HG03558 (cell line): ENCODE data around the gene TRIM44.
"Not testable (repeated sequence)": the region's sequence is repeated elsewhere in the genome, so short reads cannot be mapped to it uniquely, and the experiment has no call there.

ENCODE experiments used
- ATAC-seq: cut with Tn5 transposase; IDR thresholded peaks from one replicate; pipeline ENCODE4 v1.9.1; 2021; ENCODE audit warnings: moderate number of reproducible peaks; ENCODE audit not compliant: unreplicated experiment; ENCODE audit errors: extremely low read depth

The TRIM44 gene

DNA sequence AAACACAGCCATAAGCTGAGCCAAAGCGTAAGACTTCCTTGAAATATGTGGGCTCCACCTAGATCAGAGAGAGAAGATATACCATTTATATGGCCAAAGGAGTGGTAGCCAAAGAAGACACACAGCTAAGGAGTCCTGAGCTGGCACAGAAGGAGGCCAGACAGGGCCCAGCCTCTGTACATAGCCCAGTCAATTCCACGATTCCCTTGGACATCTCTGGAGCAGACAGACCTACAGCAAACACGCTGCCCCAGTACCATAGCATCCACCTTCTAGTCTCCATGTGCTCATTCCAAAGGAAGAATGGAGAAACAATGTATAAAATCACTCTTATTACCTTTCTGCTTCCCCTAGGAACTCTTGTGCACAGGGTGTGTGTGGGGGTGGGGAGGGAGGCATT is 179.2 kb downstream of the TRIM44 start:
- no peak for ATAC-seq

DNA sequence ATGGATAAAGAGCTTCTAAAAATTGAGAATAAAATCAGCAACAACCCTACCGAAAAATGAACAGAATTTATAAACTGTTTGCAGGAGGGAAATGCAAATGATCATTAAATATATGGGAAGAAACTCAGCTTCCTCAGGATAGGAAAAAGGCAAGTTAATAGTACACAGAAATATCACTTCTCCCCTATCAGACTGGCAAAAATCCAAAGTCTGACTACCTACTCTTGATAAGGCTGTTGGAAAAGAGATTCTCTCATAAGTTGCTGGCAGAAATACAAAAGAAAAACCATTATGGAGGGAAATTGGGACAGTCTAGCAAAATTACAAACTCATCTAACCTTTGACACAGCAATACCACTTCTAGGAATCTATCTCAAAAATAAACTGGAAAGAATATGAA is 180.4 kb downstream of the TRIM44 start:
- ATAC-seq, result no peak

DNA sequence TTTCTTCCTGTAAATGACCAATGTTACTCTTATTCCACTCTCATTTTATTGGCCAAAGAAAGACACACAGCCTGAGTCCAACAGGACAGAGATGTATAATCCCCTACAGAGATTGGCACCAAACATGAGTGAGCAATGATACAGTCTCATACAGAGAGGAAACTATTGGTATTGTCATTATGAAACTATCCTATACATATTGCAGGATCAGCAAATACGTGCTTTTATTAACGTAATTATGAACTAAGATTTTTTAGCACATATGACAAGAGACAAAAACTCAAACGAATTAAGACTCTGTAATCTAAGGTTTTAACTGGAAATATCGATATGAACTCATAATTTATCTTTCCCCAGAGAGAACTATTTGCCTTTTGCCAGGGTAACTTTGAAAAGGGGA is 182.0 kb downstream of the TRIM44 start:
- ATAC-seq, result no peak

DNA sequence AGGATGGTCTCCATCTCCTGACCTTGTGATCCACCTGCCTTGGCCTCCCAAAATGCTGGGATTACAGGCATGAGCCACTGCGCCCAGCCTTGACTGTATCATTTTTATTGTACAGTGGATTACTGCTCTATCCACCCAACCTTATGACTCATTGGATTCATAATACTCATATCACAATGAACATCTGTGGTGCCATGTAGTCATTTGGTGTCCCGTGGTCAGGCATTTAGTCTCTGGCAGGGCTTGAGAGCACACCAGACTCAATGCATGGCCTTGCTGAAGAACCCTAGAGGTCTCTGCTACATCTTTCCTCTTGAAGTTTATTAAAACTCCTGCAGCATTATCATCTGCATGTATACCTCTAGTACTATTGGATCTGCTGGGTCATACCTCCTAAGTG is 183.3 kb downstream of the TRIM44 start:
- ATAC-seq, result no peak

DNA sequence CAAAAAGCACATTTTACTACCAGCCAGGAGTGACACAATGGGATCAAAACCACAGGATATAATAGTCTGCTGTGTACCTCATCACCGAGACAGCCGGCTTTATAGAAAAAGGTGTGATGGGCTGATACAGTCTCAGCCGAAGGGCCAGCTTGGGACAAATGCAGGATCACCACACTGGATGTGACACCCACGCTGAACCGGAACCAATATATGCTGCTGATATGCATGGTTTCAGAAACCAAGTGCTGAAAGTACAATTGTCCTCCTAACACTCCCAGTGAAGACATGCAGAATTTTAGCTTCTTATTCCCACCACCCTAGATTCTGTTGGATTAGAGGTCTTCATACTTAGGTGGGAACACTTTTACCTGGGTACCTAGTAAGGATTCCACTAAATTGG is 184.3 kb downstream of the TRIM44 start:
- no peak for ATAC-seq

DNA sequence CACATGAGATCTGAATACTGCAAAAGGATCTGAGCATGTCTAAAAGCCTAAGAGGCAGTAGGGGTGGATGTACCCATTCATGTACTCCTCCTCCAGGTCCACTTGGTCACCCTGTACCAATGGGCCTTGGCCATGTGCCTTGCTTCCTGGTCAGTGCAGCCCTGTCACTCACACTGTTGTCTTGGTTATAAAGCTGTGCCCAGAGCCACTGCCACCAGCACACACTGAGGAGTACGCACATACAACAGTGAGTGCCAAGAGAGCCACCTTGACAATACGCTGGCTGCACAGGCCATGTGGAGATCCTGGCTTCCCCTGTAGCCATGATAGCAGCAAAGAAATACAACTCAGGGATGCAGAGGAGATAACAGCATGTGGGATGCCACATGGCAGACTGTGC is 184.9 kb downstream of the TRIM44 start:
- ATAC-seq, result no peak

DNA sequence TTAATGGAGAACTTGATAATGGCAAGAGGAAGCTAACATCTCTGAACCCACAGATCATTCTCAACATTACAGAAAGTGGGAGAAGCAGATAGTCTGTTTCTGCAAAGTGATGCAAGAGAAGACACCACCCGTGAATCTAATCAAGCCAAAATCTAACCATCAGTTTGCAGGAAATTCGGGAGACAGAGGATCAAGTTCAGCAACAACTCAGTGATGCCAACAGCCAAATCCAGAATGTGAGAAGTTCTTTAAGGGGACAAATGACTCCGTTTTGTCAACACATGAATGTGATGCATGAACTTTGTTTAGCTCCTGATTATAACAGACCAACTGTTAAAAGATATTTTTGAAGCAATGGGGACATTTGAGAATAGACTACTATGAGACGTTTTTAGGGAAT is 186.0 kb downstream of the TRIM44 start:
- no peak for ATAC-seq

DNA sequence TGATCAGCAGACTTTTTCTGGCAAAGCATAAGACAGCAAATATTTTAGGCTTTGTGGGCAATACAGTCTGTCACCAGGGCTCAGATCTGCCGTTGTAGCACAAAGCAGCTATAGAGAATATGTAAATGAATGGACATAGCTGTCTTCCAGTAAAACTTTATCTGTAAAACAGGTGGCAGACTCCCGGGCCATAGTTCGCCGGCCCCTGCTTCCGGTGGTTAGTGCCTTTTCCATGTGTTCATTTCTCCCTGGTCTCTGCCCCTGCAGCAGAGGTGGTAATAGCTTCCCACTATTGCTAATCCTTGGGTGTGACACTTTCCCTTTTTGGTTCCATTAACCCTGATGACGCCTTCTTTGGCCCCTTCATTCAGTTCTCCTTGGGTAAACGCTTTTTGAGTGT is 187.6 kb downstream of the TRIM44 start:
- ATAC-seq, result no peak

DNA sequence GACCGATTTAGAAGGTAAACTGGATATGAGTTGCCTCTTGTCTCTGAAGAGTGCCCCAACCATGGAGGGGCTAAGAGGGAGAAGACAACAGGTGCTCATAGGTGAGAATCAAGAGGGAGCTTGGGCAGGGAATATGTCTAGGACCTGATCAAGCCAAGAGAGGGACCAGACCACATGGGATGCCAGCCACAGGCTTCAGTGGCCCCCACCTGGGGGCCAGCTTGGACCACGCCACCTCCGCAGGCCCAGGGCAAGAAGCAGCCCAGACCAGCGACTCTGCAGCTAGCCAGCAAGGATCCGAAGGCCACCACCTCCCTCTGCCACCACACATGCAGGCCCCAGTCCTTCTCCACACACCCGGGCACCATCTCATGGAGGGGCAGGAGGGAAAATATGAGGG is 188.8 kb downstream of the TRIM44 start:
- ATAC-seq, result no peak

DNA sequence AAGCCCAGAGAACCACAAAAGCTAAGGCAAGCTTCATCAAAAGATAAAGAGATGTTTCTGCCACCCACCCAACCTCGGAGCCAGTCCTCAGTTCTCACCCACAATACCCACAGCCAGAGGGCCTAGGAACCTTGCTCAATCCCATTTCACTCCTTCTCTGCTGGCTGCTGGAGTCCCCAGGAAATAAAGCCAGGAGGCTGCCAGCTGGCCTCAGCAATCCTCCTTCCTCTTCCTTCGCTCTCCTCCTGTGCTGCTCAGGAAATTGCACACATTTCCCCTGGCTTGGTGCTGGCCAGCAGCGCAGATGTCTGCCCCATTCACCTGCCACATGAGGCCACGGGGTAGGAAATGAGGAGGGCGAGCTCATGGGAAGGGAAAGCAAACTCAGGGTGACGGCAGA is 189.5 kb downstream of the TRIM44 start:
- no peak for ATAC-seq

DNA sequence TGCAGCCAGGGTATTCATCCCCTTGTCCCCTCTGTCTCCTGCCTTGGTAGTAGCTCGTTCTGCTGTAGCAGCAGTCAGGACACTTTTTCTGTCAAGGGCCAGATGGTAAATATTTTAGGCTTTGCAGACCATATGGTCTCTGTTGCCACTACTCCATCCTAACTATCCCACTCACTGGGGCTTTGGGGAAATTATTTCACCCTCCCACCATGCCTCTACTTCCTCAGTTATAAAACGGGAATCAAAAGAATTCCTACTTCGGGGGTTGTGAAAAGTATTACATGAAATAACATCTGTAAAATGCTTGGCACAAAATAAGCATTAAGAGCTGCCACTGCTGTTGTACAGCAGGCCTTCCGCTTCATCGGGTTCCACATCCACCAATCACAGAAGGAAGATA is 191.4 kb downstream of the TRIM44 start:
- ATAC-seq, result no peak

DNA sequence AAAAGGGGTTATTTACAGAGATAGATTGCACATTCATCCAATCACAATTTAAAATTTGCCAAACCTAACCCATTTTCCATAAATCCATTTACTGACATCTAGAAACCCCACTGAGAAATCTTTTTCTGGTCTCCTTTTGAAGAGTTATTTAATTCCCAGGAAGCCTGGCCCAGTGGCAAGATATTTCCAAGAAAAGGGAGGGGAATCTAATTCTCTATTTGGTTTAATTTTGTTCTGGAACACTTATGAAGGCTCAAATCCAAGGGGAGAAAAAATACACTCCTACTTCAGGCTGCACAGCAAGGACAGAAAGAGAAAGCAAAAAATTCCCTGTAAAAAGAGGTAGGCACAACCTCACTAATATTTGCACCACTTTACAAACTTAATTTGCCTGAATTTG is 193.1 kb downstream of the TRIM44 start:
- ATAC-seq, result no peak

DNA sequence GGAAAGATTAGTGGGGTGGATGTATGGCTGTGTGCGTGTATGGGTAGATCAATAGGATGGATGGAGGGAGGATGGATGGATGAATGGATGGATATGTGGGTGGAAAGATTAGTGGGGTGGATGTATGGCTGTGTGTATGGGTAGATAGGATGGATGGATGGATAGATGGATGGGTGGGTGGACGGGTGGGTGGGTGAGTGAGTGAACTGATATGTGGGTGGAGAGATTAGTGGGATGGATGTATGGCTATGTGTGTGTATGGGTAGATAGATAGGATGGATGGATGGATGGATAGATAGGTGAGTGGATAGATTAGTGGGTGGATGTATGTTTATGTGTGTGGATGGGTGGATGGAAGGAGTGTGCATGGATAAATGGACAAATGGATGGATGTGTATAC is 193.7 kb downstream of the TRIM44 start:
- no peak for ATAC-seq

DNA sequence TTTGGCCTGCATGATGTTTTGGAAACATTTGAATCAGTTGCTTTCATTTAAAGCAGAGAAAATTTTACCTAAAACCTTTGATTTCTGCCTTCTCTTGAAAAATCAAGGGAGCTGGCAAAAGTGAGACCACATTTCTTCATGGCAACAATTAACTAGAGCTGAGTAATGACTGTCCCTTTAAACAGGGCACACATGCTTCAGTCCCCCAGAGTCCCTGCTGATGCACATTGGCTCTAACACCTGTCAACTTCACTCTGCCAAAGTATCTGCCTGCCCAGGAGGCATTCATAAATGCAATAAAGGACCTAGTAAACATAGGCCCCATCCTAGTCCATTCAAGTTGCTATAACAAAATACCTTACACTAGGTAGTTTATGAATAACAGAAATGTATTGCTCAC is 194.2 kb downstream of the TRIM44 start:
- no peak for ATAC-seq

DNA sequence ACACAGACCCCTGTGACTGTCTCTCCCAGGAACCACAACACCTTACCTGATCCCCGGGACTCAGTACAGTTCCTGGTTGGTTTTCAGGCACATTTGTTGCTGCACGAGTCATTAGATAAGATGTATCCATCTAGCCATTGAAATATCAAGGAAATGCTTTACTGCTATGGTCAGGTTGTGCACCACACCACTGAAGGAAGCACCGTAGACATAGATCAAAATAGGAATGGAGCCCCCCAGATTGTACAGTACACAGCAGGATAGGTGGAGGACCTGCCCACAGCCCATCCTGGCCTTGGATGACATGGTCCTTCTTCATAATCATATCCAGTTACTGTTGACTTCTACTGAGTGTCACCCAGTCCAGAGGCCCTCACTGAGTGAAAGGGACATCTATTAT is 195.3 kb downstream of the TRIM44 start:
- no peak for ATAC-seq

DNA sequence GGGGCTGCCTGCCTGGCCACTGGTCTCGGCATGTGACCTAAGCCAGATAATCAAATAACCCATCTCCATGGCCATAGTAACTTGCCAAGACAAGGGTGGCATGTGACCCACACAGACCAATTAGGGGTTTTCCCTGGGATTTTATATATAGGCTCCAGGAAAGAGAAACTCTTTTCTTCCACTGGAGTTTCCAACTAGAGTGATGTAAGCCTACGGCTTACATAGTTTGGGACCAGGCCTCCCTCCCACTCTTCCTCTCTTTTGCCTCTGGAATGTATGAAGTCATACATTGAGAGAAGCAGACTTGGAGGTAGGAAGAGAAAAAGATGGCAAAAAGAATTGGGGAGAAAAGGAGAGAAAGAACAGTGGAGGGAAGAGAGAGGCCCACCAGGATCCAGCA is 196.7 kb downstream of the TRIM44 start:
- no peak for ATAC-seq

DNA sequence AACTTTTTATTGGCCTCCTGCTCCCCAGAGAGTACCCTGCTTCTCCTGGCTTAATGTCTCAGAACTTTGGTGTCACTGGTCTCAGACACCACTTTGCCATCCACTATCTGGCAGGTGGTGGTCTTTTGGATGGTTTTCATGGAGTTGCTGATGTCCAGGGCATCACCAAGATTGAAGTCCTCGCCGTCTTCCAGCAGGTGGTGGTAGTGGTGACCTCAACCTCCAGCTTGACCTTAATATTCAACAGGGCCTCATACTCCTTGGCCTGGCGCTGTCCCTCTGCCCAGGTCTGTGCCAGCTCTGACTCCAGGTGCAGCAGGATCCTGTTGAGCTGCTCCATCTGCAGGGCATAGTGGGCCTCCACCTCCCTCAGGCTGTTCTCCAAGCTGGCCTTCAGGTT is 197.6 kb downstream of the TRIM44 start:
- not testable (repeated sequence) for ATAC-seq

DNA sequence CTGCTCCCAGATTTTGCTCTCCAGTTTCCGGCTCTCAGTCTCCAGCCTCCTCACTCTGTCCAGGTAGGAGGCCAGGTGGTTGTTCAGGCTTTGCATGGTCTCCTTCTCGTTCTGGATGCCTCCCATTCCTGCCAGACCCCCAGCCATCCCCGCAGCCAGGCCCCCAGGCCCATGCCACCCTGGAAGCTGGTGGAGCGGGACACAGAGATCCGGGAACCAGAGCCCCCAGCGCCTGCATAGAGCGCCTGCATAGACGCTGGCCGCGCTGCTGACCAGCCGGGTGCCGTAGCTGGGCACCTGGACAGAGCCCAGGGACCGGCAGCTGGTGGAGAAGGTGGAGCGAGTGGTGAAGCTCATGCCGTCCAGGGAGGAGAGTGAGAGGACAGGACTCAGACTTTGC is 198.6 kb downstream of the TRIM44 start:
- ATAC-seq, result no peak

DNA sequence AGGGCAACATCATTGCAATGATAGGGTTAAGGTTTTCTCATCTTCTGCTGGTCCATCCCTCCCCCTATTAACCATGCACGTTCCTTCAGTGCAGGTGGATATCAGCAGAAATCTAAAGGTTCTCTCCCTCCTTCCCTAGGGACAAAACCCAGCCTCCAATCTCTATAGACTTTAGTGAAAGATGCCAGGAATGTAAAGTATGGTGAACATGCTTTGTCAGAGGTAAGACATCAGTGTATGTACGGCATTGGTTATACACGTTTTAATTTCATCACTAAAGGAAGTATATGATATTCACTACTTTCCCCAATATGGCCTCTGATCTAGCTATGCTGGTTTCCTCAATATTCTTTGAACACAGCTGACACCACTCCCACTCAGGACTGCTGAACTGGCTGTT is 200.1 kb downstream of the TRIM44 start:
- ATAC-seq, result no peak

DNA sequence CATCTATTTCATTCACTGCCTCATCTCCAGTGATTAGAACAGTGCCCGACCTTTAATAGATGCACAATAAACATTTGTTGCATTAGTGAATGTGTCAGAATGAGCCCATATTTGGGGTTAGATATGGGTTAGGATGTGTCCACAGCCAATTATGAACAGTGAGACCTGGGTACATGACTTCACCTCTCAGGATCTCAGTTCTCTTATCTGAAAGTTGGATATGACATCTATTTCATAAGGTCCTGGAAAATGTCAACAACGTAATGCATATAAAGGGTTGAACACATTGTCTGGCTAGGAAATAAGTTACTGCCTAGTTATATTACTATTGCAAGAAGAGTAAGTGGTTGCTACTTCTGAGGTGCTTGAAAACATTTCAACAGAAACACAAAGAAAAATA is 201.6 kb downstream of the TRIM44 start:
- no peak for ATAC-seq

DNA sequence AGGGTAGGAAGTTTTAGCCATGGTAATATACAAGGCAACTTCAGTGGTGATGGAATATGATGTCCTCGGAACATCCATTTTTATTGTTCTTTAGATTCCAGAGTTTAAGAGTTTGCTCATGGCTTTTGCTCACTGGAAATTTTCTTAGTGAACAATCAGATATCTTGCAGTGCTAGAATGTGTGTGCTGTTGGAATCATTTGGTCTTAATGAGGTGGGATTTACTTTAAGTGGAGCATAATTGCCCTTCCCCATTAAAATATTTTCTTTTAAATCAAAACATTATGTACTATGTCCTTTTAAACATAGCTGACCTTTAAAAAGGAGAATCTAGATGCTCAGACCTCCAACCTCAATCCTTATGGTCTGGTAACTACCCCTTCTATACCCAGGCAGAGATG is 204.0 kb downstream of the TRIM44 start:
- ATAC-seq, result no peak
